Memory B cell (primary cell): ENCODE measurements around the gene USP12.

Source experiments
- ATAC-seq: fragments of 150-1000 bp; cut with Tn5 transposase; 2 replicates; pipeline ENCODE4 v1.10.0; 2021; ENCODE audit warnings: low read depth, mild to moderate bottlenecking, moderate library complexity
- DNase-seq, 2 donors: peaks; one replicate each; pipeline ENCODE4 v3.0.0; 2022; ENCODE audit warnings: low spot score in 2 of 2
- H3K27ac Mint-ChIP-seq: one replicate; pipeline ENCODE4 v1.8.0; 2022; ENCODE audit warnings: mild to moderate bottlenecking, moderate library complexity, mixed read lengths
- H3K27me3 Mint-ChIP-seq: one replicate; pipeline ENCODE4 v1.8.0; 2022; ENCODE audit warnings: mixed read lengths
- H3K36me3 Mint-ChIP-seq: one replicate; pipeline ENCODE4 v1.8.0; 2022; ENCODE audit warnings: mild to moderate bottlenecking, mixed read lengths
- H3K4me1 Mint-ChIP-seq: one replicate; pipeline ENCODE4 v1.8.0; 2022; ENCODE audit warnings: mixed read lengths
- H3K4me3 Mint-ChIP-seq: one replicate; pipeline ENCODE4 v1.8.0; 2022; ENCODE audit warnings: mild to moderate bottlenecking, moderate library complexity, mixed read lengths
- H3K9me3 Mint-ChIP-seq: one replicate; pipeline ENCODE4 v1.8.0; 2022; ENCODE audit warnings: mixed read lengths

USP12 gene

GRCh38 chr13:27052551-27053208 is 118.9 kb downstream of the USP12 start:
- DNase-seq (no peak), ATAC-seq (no peak)
- no peak overlapping the region for H3K27ac Mint-ChIP-seq
- H3K4me1 Mint-ChIP-seq, result peaks cover 12% of the 10 kb centered on the region
- no peaks in the 10 kb centered on the region for H3K27me3 Mint-ChIP-seq
- peaks cover 6% of the 10 kb centered on the region for H3K36me3 Mint-ChIP-seq
- no peaks in the 10 kb centered on the region for H3K9me3 Mint-ChIP-seq
- H3K4me3 Mint-ChIP-seq, result no peak overlapping the region

GRCh38 chr13:27047081-27047480 is 124.5 kb downstream of the USP12 start:
- DNase-seq, result no peak
- Mint-ChIP-seq H3K27ac (peak overlapping the region; percentile 2), H3K27me3 (no peaks in the 10 kb centered on the region), H3K9me3 (no peaks in the 10 kb centered on the region), H3K4me1 (peaks cover 21% of the 10 kb centered on the region), H3K36me3 (peaks cover 2% of the 10 kb centered on the region), H3K4me3 (no peak overlapping the region)
- no peak for ATAC-seq

GRCh38 chr13:27044837-27045570 is 126.6 kb downstream of the USP12 start:
- peak; percentile 14 to 21 for DNase-seq
- peak overlapping the region; percentile 65 for H3K4me3 Mint-ChIP-seq
- peak overlapping the region; percentile 72 for H3K27ac Mint-ChIP-seq

GRCh38 chr13:27043013-27043412 is 128.6 kb downstream of the USP12 start:
- Mint-ChIP-seq H3K9me3 (no peaks in the 10 kb centered on the region), H3K36me3 (no peaks in the 10 kb centered on the region), H3K27ac (no peak overlapping the region), H3K27me3 (no peaks in the 10 kb centered on the region), H3K4me3 (no peak overlapping the region), H3K4me1 (peaks cover 23% of the 10 kb centered on the region)
- ATAC-seq, result no peak
- DNase-seq, result no peak

More at GRCh38 chr13:27044837-27045570, 126.6 kb downstream of the USP12 start:
- Mint-ChIP-seq H3K4me1 (peaks cover 23% of the 10 kb centered on the region), H3K9me3 (no peaks in the 10 kb centered on the region), H3K27me3 (no peaks in the 10 kb centered on the region), H3K36me3 (peaks cover 2% of the 10 kb centered on the region)
- peak; percentile 89 for ATAC-seq

GRCh38 chr13:27041341-27041740 is 130.3 kb downstream of the USP12 start:
- Mint-ChIP-seq H3K4me3 (no peak overlapping the region), H3K27me3 (no peaks in the 10 kb centered on the region), H3K27ac (no peak overlapping the region), H3K9me3 (no peaks in the 10 kb centered on the region), H3K4me1 (peaks cover 20% of the 10 kb centered on the region), H3K36me3 (no peaks in the 10 kb centered on the region)
- no peak for ATAC-seq
- no peak for DNase-seq

- no peak for ATAC-seq
- Mint-ChIP-seq H3K36me3 (no peaks in the 10 kb centered on the region), H3K27ac (no peak overlapping the region), H3K27me3 (no peaks in the 10 kb centered on the region), H3K9me3 (no peaks in the 10 kb centered on the region), H3K4me3 (no peak overlapping the region), H3K4me1 (peaks cover 20% of the 10 kb centered on the region)
- no peak for DNase-seq
Measured at GRCh38 chr13:27040826-27041108, 130.8 kb downstream of the USP12 start.

- H3K9me3 Mint-ChIP-seq, result no peaks in the 10 kb centered on the region
- H3K27ac Mint-ChIP-seq, result no peak overlapping the region
- no peak for DNase-seq
Measured at GRCh38 chr13:27039171-27039701, 132.4 kb downstream of the USP12 start.

GRCh38 chr13:27038323-27038722 is 133.3 kb downstream of the USP12 start:
- Mint-ChIP-seq H3K4me3 (no peak overlapping the region), H3K4me1 (peaks cover 14% of the 10 kb centered on the region), H3K27me3 (peaks cover 5% of the 10 kb centered on the region), H3K27ac (no peak overlapping the region), H3K9me3 (no peaks in the 10 kb centered on the region), H3K36me3 (no peaks in the 10 kb centered on the region)
- DNase-seq (no peak), ATAC-seq (no peak)

More at GRCh38 chr13:27039171-27039701, 132.4 kb downstream of the USP12 start:
- ATAC-seq, result no peak
- no peak overlapping the region for H3K4me3 Mint-ChIP-seq
- H3K36me3 Mint-ChIP-seq, result no peaks in the 10 kb centered on the region
- H3K4me1 Mint-ChIP-seq, result peaks cover 18% of the 10 kb centered on the region
- H3K27me3 Mint-ChIP-seq, result peaks cover 5% of the 10 kb centered on the region

- Mint-ChIP-seq H3K27me3 (peaks cover 5% of the 10 kb centered on the region), H3K36me3 (no peaks in the 10 kb centered on the region), H3K4me3 (no peak overlapping the region), H3K4me1 (peaks cover 10% of the 10 kb centered on the region), H3K27ac (no peak overlapping the region), H3K9me3 (no peaks in the 10 kb centered on the region)
- DNase-seq, result no peak
- no peak for ATAC-seq
Measured at GRCh38 chr13:27037571-27037970, 134.0 kb downstream of the USP12 start.

- Mint-ChIP-seq H3K4me3 (no peak overlapping the region), H3K27ac (no peak overlapping the region), H3K4me1 (peaks cover 10% of the 10 kb centered on the region), H3K27me3 (peaks cover 5% of the 10 kb centered on the region), H3K36me3 (no peaks in the 10 kb centered on the region), H3K9me3 (no peaks in the 10 kb centered on the region)
- no peak for DNase-seq
- ATAC-seq, result no peak
Measured at GRCh38 chr13:27037171-27037570, 134.4 kb downstream of the USP12 start.

GRCh38 chr13:27036236-27036981 is 135.2 kb downstream of the USP12 start:
- no peak for ATAC-seq
- H3K9me3 Mint-ChIP-seq, result no peaks in the 10 kb centered on the region
- H3K27ac Mint-ChIP-seq, result no peak overlapping the region

GRCh38 chr13:27035892-27036235 is 135.7 kb downstream of the USP12 start:
- ATAC-seq, result no peak
- DNase-seq, result no peak
- Mint-ChIP-seq H3K4me3 (no peak overlapping the region), H3K27me3 (peaks cover 5% of the 10 kb centered on the region), H3K36me3 (no peaks in the 10 kb centered on the region), H3K4me1 (peaks cover 8% of the 10 kb centered on the region), H3K27ac (no peak overlapping the region), H3K9me3 (no peaks in the 10 kb centered on the region)

More at GRCh38 chr13:27036236-27036981, 135.2 kb downstream of the USP12 start:
- peaks cover 10% of the 10 kb centered on the region for H3K4me1 Mint-ChIP-seq
- H3K36me3 Mint-ChIP-seq, result no peaks in the 10 kb centered on the region
- H3K4me3 Mint-ChIP-seq, result no peak overlapping the region
- no peak for DNase-seq
- H3K27me3 Mint-ChIP-seq, result peaks cover 5% of the 10 kb centered on the region

- H3K4me1 Mint-ChIP-seq, result peaks cover 8% of the 10 kb centered on the region
- no peaks in the 10 kb centered on the region for H3K9me3 Mint-ChIP-seq
- DNase-seq, result no peak
- no peaks in the 10 kb centered on the region for H3K36me3 Mint-ChIP-seq
- H3K27me3 Mint-ChIP-seq, result peaks cover 5% of the 10 kb centered on the region
- peak overlapping the region; percentile 50 for H3K4me3 Mint-ChIP-seq
- no peak overlapping the region for H3K27ac Mint-ChIP-seq
- no peak for ATAC-seq
Measured at GRCh38 chr13:27034678-27035111, 136.9 kb downstream of the USP12 start.
